C1 segment of cervical spinal cord (tissue), 14 donors: Measurements from ENCODE around the gene WNK4.
A peak's percentile ranks its signal among the peaks of the same experiment; 100 is the strongest.

ENCODE experiments used
- DNase-seq, 14 donors: peaks; one replicate each; lab custom pipeline; 2025; lab: John Stamatoyannopoulos, UW

Gene WNK4

GRCh38 chr17:42833767-42834422 is 53.5 kb downstream of the WNK4 start:
- DNase-seq, result no peak

- DNase-seq, result no peak
Measured at GRCh38 chr17:42835732-42836131, 55.3 kb downstream of the WNK4 start.

- DNase-seq, result no peak
Measured at GRCh38 chr17:42841975-42842685, 61.7 kb downstream of the WNK4 start.

DNA sequence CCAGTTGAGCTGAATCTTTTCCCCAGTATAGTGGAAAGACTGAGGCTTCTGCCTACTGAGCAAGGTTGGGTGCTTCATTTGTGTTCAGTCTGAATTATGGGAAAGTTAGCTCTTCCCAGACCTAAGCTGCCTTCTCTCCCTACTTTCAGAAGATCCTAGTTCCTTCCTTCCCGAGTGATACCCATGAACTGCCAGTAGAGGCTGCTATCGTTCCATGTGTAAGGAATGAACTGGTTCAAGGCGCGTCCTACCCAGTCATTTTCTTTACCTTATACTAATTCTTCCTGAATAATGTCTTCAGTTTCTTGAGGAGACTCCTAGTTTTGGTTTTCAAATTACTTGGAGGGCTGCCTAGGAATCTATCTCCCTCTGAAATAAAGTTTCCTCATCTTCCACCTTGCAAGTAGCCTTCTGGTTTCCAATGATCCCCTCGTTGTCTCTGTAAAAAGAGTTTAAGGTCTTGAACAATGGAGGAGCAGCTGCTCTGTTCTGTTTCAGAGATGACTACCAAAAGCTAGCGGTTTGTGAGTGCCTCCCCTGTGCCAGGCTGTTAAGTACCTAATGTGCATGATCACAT is 63.0 kb downstream of the WNK4 start:
- DNase-seq, result peak in 1 of 14 donors; percentile 4

GRCh38 chr17:42844271-42844670 is 63.9 kb downstream of the WNK4 start, which contains the start of gene AOC2:
AOC2 (plus strand) TSS chr17:42844580; CDS start chr17:42844627, 47 bp downstream.
- DNase-seq, result no peak

GRCh38 chr17:42844761-42845555 is 64.5 kb downstream of the WNK4 start:
- no peak for DNase-seq

DNA sequence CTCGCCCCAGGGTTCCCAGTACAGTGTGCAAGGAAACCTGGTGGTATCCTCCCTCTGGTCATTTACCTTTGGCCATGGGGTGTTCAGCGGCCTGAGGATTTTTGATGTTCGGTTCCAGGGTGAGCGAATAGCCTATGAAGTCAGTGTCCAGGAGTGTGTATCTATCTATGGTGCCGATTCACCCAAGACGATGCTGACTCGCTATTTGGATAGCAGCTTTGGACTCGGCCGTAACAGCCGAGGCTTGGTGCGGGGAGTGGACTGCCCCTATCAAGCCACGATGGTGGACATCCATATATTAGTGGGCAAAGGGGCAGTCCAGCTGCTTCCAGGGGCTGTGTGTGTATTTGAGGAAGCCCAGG is 65.1 kb downstream of the WNK4 start:
- no peak for DNase-seq

DNA sequence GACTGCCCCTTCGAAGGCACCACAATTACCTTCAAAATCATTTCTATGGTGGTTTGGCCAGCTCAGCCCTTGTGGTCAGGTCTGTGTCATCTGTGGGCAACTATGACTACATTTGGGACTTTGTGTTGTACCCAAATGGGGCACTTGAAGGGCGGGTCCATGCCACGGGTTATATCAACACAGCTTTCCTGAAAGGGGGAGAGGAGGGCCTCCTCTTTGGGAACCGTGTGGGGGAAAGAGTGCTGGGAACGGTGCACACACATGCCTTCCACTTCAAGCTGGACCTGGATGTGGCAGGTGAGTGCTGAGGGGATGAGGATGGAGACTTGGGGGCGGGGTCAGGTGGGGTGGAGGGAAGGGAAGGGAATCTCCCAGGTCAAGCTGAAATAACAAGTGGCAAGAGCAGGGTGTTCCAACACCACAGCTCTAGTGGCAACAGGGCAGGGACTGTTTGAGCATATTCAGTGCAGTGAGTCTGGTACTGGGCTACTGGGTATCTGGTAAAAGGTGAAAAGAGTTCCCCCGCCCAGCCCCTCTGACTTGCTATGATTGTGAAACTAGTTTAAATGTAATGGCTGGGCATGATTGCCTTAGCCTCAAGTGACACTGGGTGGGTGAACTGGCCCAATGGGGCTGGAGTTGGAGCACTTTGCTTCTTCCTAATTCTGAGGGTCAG is 65.6 kb downstream of the WNK4 start:
- no peak for DNase-seq
